IMR-90 (cell line): Measurements from ENCODE around the gene SPECC1L. TPM values are rescaled to one million over a fixed set of nuclear protein-coding genes. Genes with fewer than 3 reads are reported as not detected.

Experiments
- ATAC-seq: fragments of 200-7000 bp; cut with Tn5 transposase; 2 replicates; pipeline ENCODE4 v1.9.1; 2020; ENCODE audit warnings: low read depth, mild to moderate bottlenecking, moderate library complexity
- BruUV-seq: library from RNA; stranded (reverse); fragments of 400-500 nt; replicated peaks from 2 replicates; lab custom pipeline; 2021; lab: Mats Ljungman, UMichigan
- CTCF ChIA-PET: fragments of 300-600 bp; formaldehyde crosslinking; extraction: SDS; loops from one replicate; lab custom pipeline; 2021; ENCODE audit warnings: antibody characterized with exemption; lab: Yijun Ruan, JAX
- POLR2A ChIA-PET: fragments of 300-600 bp; sonication (Branson Sonifier 250); formaldehyde crosslinking; loops from one replicate; lab custom pipeline; 2022; ENCODE audit warnings: antibody characterized with exemption; ENCODE audit not compliant: unreplicated experiment; lab: Charles Lee
- DNase-seq: peaks from one replicate; pipeline ENCODE4 v3.0.0; 2013
- H2AFZ ChIP-seq: replicated peaks from 2 replicates; pipeline ENCODE3; 2013; ENCODE audit warnings: low read length, mild to moderate bottlenecking; ENCODE audit not compliant: poor library complexity
- H2AK5ac ChIP-seq: 2 replicates; pipeline ENCODE4 v1.6.1; 2013; ENCODE audit warnings: low read depth, low read length, inconsistent platforms
- H2AK9ac ChIP-seq: replicated peaks from 2 replicates; pipeline ENCODE3; 2013; ENCODE audit warnings: mild to moderate bottlenecking, low read depth, low read length, moderate library complexity; ENCODE audit not compliant: poor library complexity
- H2BK120ac ChIP-seq: 2 replicates; pipeline ENCODE4 v1.6.1; 2013; ENCODE audit warnings: low read depth, low read length, inconsistent platforms
- H2BK15ac ChIP-seq: 3 replicates; pipeline ENCODE4 v1.6.1; 2013; ENCODE audit warnings: low read depth, low read length, inconsistent platforms
- H2BK20ac ChIP-seq: 2 replicates; pipeline ENCODE4 v1.6.1; 2013; ENCODE audit warnings: low read depth, mild to moderate bottlenecking, inconsistent platforms, low read length, moderate library complexity
- H2BK5ac ChIP-seq: 2 replicates; pipeline ENCODE4 v1.6.1; 2013; ENCODE audit warnings: mild to moderate bottlenecking, low read depth, low read length, inconsistent platforms; ENCODE audit not compliant: poor library complexity, severe bottlenecking
- H3K14ac ChIP-seq: replicated peaks from 2 replicates; pipeline ENCODE4 v1.6.1; 2013; ENCODE audit warnings: low read depth, low read length, inconsistent platforms
- H3K18ac ChIP-seq: 2 replicates; pipeline ENCODE4 v1.6.1; 2013; ENCODE audit warnings: low read depth, low read length, control low read depth
- H3K23ac ChIP-seq: 2 replicates; pipeline ENCODE4 v1.6.1; 2013; ENCODE audit warnings: low read depth, low read length, inconsistent platforms
- H3K27ac ChIP-seq: 2 replicates; pipeline ENCODE4 v1.5.1; 2013; ENCODE audit warnings: mild to moderate bottlenecking, control low read depth, low read length; ENCODE audit not compliant: insufficient read depth
- H3K27me3 ChIP-seq: 2 replicates; pipeline ENCODE4 v1.6.1; 2013; ENCODE audit warnings: low read length; ENCODE audit not compliant: control insufficient read depth, insufficient read depth
- H3K36me3 ChIP-seq: 2 replicates; pipeline ENCODE4 v1.6.1; 2013; ENCODE audit warnings: low read length, mixed read lengths; ENCODE audit not compliant: control insufficient read depth, insufficient read depth
- H3K4ac ChIP-seq: 2 replicates; pipeline ENCODE4 v1.6.1; 2013; ENCODE audit warnings: low read depth, low read length, inconsistent platforms
- H3K4me1 ChIP-seq: 2 replicates; pipeline ENCODE4 v1.6.1; 2013; ENCODE audit warnings: low read length, mixed read lengths; ENCODE audit not compliant: control insufficient read depth, insufficient read depth
- H3K4me2 ChIP-seq: 2 replicates; pipeline ENCODE4 v1.6.1; 2013; ENCODE audit warnings: low read depth, mild to moderate bottlenecking, control low read depth, low read length, moderate library complexity
- H3K4me3 ChIP-seq: 2 replicates; pipeline ENCODE4 v1.5.1; 2013; ENCODE audit warnings: low read depth, mild to moderate bottlenecking, control low read depth, low read length, moderate library complexity; ENCODE audit not compliant: insufficient read depth
- H3K56ac ChIP-seq: 2 replicates; pipeline ENCODE4 v1.6.1; 2013; ENCODE audit warnings: low read length, inconsistent platforms; ENCODE audit not compliant: insufficient read depth; ENCODE audit errors: extremely low read depth
- H3K79me1 ChIP-seq, 2 experiments: 2 replicates each; pipeline ENCODE4 v1.6.1; 2013; ENCODE audit warnings: low read length in 2 of 2, inconsistent platforms in 1 of 2, low read depth in 1 of 2
- H3K9ac ChIP-seq: 2 replicates; pipeline ENCODE4 v1.6.1; 2013; ENCODE audit warnings: low read depth, low read length, control low read depth
- H3K9me1 ChIP-seq: 2 replicates; pipeline ENCODE4 v1.6.1; 2013; ENCODE audit warnings: low read length, inconsistent platforms; ENCODE audit not compliant: insufficient read depth
- H3K9me3 ChIP-seq: 2 replicates; pipeline ENCODE4 v1.6.1; 2013; ENCODE audit warnings: low read length; ENCODE audit not compliant: control insufficient read depth, insufficient read depth
- H4K20me1 ChIP-seq: 2 replicates; pipeline ENCODE4 v1.6.1; 2013; ENCODE audit warnings: low read length, inconsistent platforms; ENCODE audit not compliant: insufficient read depth
- H4K5ac ChIP-seq: 2 replicates; pipeline ENCODE4 v1.6.1; 2013; ENCODE audit warnings: mild to moderate bottlenecking, low read depth, low read length, control low read depth
- H4K8ac ChIP-seq, 2 experiments: 2 replicates each; pipeline ENCODE4 v1.6.1; 2013; ENCODE audit warnings: low read depth in 2 of 2, low read length in 2 of 2, control low read depth in 1 of 2, inconsistent platforms in 1 of 2
- H4K91ac ChIP-seq: 2 replicates; pipeline ENCODE4 v1.6.1; 2013; ENCODE audit warnings: low read depth, low read length, inconsistent platforms; ENCODE audit not compliant: insufficient read depth
- BHLHE40 ChIP-seq: fragments of 150-350 bp; IDR thresholded peaks from 2 replicates; pipeline ENCODE4 v1.6.1; 2016; ENCODE audit warnings: mild to moderate bottlenecking, low read depth, low read length
- CEBPB ChIP-seq: IDR thresholded peaks from 2 replicates; pipeline ENCODE4 v1.6.1; 2012; ENCODE audit warnings: low read depth, low read length, improper control_type of control experiment
- MAZ ChIP-seq: IDR thresholded peaks from 2 replicates; pipeline ENCODE4 v1.6.1; 2012; ENCODE audit warnings: low read depth, mild to moderate bottlenecking, low read length, improper control_type of control experiment, moderate library complexity, borderline replicate concordance
- POLR2A ChIP-seq: IDR thresholded peaks from 2 replicates; pipeline ENCODE4 v1.6.1; 2012; ENCODE audit warnings: mild to moderate bottlenecking, low read depth, low read length
- SMC3 ChIP-seq: fragments of 150-350 bp; IDR thresholded peaks from 2 replicates; pipeline ENCODE4 v1.6.1; 2016; ENCODE audit warnings: low read depth, mild to moderate bottlenecking, antibody characterized with exemption, low read length, moderate library complexity
- WGBS, 2 experiments: methylation state at CpG; one replicate each; pipeline versions ENCODE4 v1.1.5 to v1.1.7; 2013; ENCODE audit warnings: missing lambda C conversion rate in 2 of 2; ENCODE audit not compliant: insufficient read length in 1 of 2; ENCODE audit errors: extremely low coverage in 2 of 2; 5-methylcytosine and 5-hydroxymethylcytosine counted together
- dilution Hi-C: fragments of 300-500 bp; cut with HindIII; formaldehyde crosslinking; loops from one replicate; pipeline ENCODE4 v1.14.3; 2018; ENCODE audit warnings: low sequenced_read_pairs; ENCODE audit not compliant: unreplicated experiment
- in situ Hi-C: fragments of 300-500 bp; cut with MboI; formaldehyde crosslinking; loops from 3 replicates; pipeline ENCODE4 v1.14.3; 2019; ENCODE audit warnings: low sequenced_read_pairs, inconsistent platforms, mixed read lengths
- intact Hi-C: fragments of 100-400 bp; cut with micrococcal nuclease; formaldehyde crosslinking; loops from 2 replicates; pipeline ENCODE4 v1.10.0; 2022
- polyA plus RNA-seq, 3 experiments: library from polyadenylated mRNA; depleted of rRNA; stranded (reverse); fragments of >200 nt; gene quantifications; 2 replicates each; pipeline ENCODE4 v1.2.3, GENCODE V29; 2012; ENCODE audit warnings: low replicate concordance in 1 of 3
- total RNA-seq: library from RNA; depleted of rRNA; stranded (reverse); fragments of >200 nt; gene quantifications from 2 replicates; pipeline ENCODE4 v1.2.3, GENCODE V29; 2012
- TF ChIP-seq, protein P1 (sequence below): fragments of 150-350 bp; IDR thresholded peaks from 2 replicates; pipeline ENCODE4 v1.6.1; 2017; ENCODE audit warnings: mild to moderate bottlenecking, antibody characterized with exemption, low read length, low read depth
- TF ChIP-seq, protein P2 (sequence below): conservative IDR thresholded peaks from 2 replicates; pipeline ENCODE4 v1.5.1; 2012; ENCODE audit warnings: mild to moderate bottlenecking, low read depth, low read length, improper control_type of control experiment
- TF ChIP-seq, protein P3 (sequence below): fragments of 150-350 bp; IDR thresholded peaks from 2 replicates; pipeline ENCODE4 v1.6.1; 2016; ENCODE audit warnings: low read depth, mild to moderate bottlenecking, low read length, moderate library complexity, borderline replicate concordance

The SPECC1L gene
- total and polyA plus RNA-seq, 2 of the 4 experiments (the other 2 are of a cell fraction) = 18.7 to 44.1 TPM

DNA sequence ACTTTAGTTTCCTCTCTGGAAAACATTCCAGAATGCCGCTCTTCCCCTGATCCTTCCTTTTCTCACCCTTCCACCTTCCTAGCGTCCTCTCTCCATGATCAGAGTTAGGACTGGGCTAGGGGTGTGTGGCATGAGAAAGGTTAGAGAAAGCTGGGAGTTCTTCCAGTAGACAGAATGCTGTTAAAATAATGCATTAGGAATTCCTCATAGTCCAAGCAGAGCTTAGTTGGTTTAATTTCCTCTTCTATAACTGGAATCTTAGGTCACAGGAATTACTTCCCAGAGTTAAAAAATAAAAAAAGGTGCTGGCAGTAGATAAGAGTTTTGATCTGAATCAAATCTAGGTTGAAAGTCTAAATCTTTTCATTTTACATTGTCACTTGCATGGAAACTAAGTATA lies 119.5 kb downstream of the SPECC1L start:
- no peak overlapping the region for H3K18ac ChIP-seq
- ATAC-seq = no peak
- TF ChIP-seq, protein P1, sequence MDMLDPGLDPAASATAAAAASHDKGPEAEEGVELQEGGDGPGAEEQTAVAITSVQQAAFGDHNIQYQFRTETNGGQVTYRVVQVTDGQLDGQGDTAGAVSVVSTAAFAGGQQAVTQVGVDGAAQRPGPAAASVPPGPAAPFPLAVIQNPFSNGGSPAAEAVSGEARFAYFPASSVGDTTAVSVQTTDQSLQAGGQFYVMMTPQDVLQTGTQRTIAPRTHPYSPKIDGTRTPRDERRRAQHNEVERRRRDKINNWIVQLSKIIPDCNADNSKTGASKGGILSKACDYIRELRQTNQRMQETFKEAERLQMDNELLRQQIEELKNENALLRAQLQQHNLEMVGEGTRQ = no peak
- no peak for TF ChIP-seq BHLHE40
- no peak for TF ChIP-seq POLR2A
- TF ChIP-seq SMC3 = no peak
- TF ChIP-seq, protein P2, sequence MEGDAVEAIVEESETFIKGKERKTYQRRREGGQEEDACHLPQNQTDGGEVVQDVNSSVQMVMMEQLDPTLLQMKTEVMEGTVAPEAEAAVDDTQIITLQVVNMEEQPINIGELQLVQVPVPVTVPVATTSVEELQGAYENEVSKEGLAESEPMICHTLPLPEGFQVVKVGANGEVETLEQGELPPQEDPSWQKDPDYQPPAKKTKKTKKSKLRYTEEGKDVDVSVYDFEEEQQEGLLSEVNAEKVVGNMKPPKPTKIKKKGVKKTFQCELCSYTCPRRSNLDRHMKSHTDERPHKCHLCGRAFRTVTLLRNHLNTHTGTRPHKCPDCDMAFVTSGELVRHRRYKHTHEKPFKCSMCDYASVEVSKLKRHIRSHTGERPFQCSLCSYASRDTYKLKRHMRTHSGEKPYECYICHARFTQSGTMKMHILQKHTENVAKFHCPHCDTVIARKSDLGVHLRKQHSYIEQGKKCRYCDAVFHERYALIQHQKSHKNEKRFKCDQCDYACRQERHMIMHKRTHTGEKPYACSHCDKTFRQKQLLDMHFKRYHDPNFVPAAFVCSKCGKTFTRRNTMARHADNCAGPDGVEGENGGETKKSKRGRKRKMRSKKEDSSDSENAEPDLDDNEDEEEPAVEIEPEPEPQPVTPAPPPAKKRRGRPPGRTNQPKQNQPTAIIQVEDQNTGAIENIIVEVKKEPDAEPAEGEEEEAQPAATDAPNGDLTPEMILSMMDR = no peak
- no peak for TF ChIP-seq MAZ
- TF ChIP-seq CEBPB = no peak
- TF ChIP-seq, protein P3, sequence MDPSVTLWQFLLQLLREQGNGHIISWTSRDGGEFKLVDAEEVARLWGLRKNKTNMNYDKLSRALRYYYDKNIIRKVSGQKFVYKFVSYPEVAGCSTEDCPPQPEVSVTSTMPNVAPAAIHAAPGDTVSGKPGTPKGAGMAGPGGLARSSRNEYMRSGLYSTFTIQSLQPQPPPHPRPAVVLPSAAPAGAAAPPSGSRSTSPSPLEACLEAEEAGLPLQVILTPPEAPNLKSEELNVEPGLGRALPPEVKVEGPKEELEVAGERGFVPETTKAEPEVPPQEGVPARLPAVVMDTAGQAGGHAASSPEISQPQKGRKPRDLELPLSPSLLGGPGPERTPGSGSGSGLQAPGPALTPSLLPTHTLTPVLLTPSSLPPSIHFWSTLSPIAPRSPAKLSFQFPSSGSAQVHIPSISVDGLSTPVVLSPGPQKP = no peak
- in situ Hi-C loops = no loop called here
- H2BK20ac ChIP-seq = no peak overlapping the region
- H4K8ac ChIP-seq = peak overlapping the region in 1 of 2 experiments; percentile 42; a peak in 1 of 4 replicates
- peaks cover 8% of the 10 kb centered on the region for H3K9me1 ChIP-seq
- no peak overlapping the region for H4K91ac ChIP-seq
- BruUV-seq = no TSS peak
- intact Hi-C loops = no loop called here
- no peak overlapping the region for H3K4me2 ChIP-seq
- H2AK5ac ChIP-seq = no peak overlapping the region
- H3K36me3 ChIP-seq = peaks cover 3% of the 10 kb centered on the region
- peaks cover 16% of the 10 kb centered on the region for H3K4me1 ChIP-seq
- no peak overlapping the region for H2BK120ac ChIP-seq
- no peak overlapping the region for H3K23ac ChIP-seq
- no peak overlapping the region for H2BK15ac ChIP-seq
- no peak overlapping the region for H2BK5ac ChIP-seq
- no peak overlapping the region for H3K4ac ChIP-seq
- DNase-seq = no peak
- H4K5ac ChIP-seq = no peak overlapping the region
- no CpG with 5 or more reads among the region's 2 CpGs for WGBS, 2 experiments
- H3K27me3 ChIP-seq = no peaks in the 10 kb centered on the region
- H3K79me1 ChIP-seq = peaks cover 15 to 55% of the 10 kb centered on the region in 2 experiments
- ChIA-PET POLR2A (interaction anchor here (0.6 kb wide), 1 partner anchor 101 kb away, joined by 6 read pairs; no protein-coding TSS in a partner anchor), CTCF (interaction anchor here (0.8 kb wide), 1 partner anchor 12 kb away, joined by 3 read pairs; no protein-coding TSS in a partner anchor)
- no peaks in the 10 kb centered on the region for H3K9me3 ChIP-seq
- no peak overlapping the region for H2AK9ac ChIP-seq
- no peak overlapping the region for H3K27ac ChIP-seq
- no peak overlapping the region for H3K14ac ChIP-seq
- no peak overlapping the region for H3K9ac ChIP-seq
- H4K20me1 ChIP-seq = no peaks in the 10 kb centered on the region
- no peak overlapping the region for H3K56ac ChIP-seq
- H2AFZ ChIP-seq = no peak overlapping the region
- dilution Hi-C loops = no loop called here
- H3K4me3 ChIP-seq = no peak overlapping the region
